ENCODE data around the gene FBXO8.

FBXO8 gene

GRCh38 chr4:174222266-174222872 lies 61.1 kb downstream of the FBXO8 start:
- no peak for DNase-seq (ENCODE audit: low read depth)
- peak; percentile 63 for TF ChIP-seq CTCF (IDR thresholded peaks at IDR 0.05; ENCODE audit: control insufficient read depth, insufficient read depth, low read depth, low read length, missing control alignments)
- H3K4me3 ChIP-seq (ENCODE audit: control insufficient read depth, low read depth, low read length), result no peak overlapping the region

- H3K4me3 ChIP-seq (ENCODE audit: control insufficient read depth, low read depth, low read length), result peak overlapping the region; percentile 40; the same call in 1 of the 2 replicates
- no peak for DNase-seq (ENCODE audit: low read depth)
- TF ChIP-seq CTCF (IDR thresholded peaks at IDR 0.05; ENCODE audit: control insufficient read depth, insufficient read depth, low read depth, low read length, missing control alignments), result no peak
Measured at GRCh38 chr4:174218127-174218790, 65.2 kb downstream of the FBXO8 start.

GRCh38 chr4:174217273-174218126 lies 66.0 kb downstream of the FBXO8 start:
- DNase-seq (ENCODE audit: low read depth), result peak; percentile 31
- H3K4me3 ChIP-seq (ENCODE audit: control insufficient read depth, low read depth, low read length), result peak overlapping the region; percentile 40

GRCh38 chr4:174216799-174217272 lies 66.6 kb downstream of the FBXO8 start:
- DNase-seq (ENCODE audit: low read depth), result no peak
- H3K4me3 ChIP-seq (ENCODE audit: control insufficient read depth, low read depth, low read length), result no peak overlapping the region
- no peak for TF ChIP-seq CTCF (IDR thresholded peaks at IDR 0.05; ENCODE audit: control insufficient read depth, insufficient read depth, low read depth, low read length, missing control alignments)

More at GRCh38 chr4:174217273-174218126, 66.0 kb downstream of the FBXO8 start:
- TF ChIP-seq CTCF (IDR thresholded peaks at IDR 0.05; ENCODE audit: control insufficient read depth, insufficient read depth, low read depth, low read length, missing control alignments), result no peak

- DNase-seq (ENCODE audit: low read depth), result no peak
- H3K4me3 ChIP-seq (ENCODE audit: control insufficient read depth, low read depth, low read length), result no peak overlapping the region
- TF ChIP-seq CTCF (IDR thresholded peaks at IDR 0.05; ENCODE audit: control insufficient read depth, insufficient read depth, low read depth, low read length, missing control alignments), result no peak
Measured at GRCh38 chr4:174215961-174216680, 67.3 kb downstream of the FBXO8 start.

GRCh38 chr4:174215057-174215456 lies 68.4 kb downstream of the FBXO8 start:
- no peak overlapping the region for H3K4me3 ChIP-seq (ENCODE audit: control insufficient read depth, low read depth, low read length)
- no peak for TF ChIP-seq CTCF (IDR thresholded peaks at IDR 0.05; ENCODE audit: control insufficient read depth, insufficient read depth, low read depth, low read length, missing control alignments)
- no peak for DNase-seq (ENCODE audit: low read depth)
